HG03064 (cell line): ENCODE measurements around the gene IFITM2.
"Not testable (repeated sequence)": the region's sequence is repeated elsewhere in the genome, so short reads cannot be mapped to it uniquely, and the experiment has no call there.

ENCODE experiments used
- ATAC-seq: cut with Tn5 transposase; IDR thresholded peaks from one replicate; pipeline ENCODE4 v1.9.1; 2021; ENCODE audit warnings: low read depth; ENCODE audit not compliant: unreplicated experiment

IFITM2 gene

GRCh38 chr11:306645-307371 lies 808 bp upstream of the IFITM2 start:
- no peak for ATAC-seq

GRCh38 chr11:308740-309665 lies 1.4 kb downstream of the IFITM2 start:
- not testable (repeated sequence) for ATAC-seq

GRCh38 chr11:309979-310572 lies 2.5 kb downstream of the IFITM2 start:
- not testable (repeated sequence) for ATAC-seq

- not testable (repeated sequence) for ATAC-seq
These were observed 3.6 kb downstream of the IFITM2 start for GRCh38 chr11:311013-311748.

- no peak for ATAC-seq
These were observed 4.6 kb downstream of the IFITM2 start for GRCh38 chr11:312092-312816.

- ATAC-seq, result no peak
These were observed 5.7 kb downstream of the IFITM2 start for GRCh38 chr11:313304-313786.

- ATAC-seq, result no peak
These were observed 6.4 kb downstream of the IFITM2 start, which contains the start of gene IFITM1 for GRCh38 chr11:313787-314553. Gene IFITM1, plus strand, starts transcription at chr11:314040. Its CDS starts 131 bp downstream, at chr11:314171.

- not testable (repeated sequence) for ATAC-seq
These were observed 6.9 kb downstream of the IFITM2 start for GRCh38 chr11:314554-314875.

GRCh38 chr11:315051-315481 lies 7.5 kb downstream of the IFITM2 start:
- ATAC-seq, result no peak

GRCh38 chr11:315516-315994 lies 7.9 kb downstream of the IFITM2 start:
- no peak for ATAC-seq

- no peak for ATAC-seq
These were observed 8.6 kb downstream of the IFITM2 start for GRCh38 chr11:316031-316701.

GRCh38 chr11:316891-317301 lies 9.3 kb downstream of the IFITM2 start:
- no peak for ATAC-seq

GRCh38 chr11:317668-318404 lies 10.2 kb downstream of the IFITM2 start:
- ATAC-seq, result not testable (repeated sequence)

- ATAC-seq, result not testable (repeated sequence)
These were observed 10.9 kb downstream of the IFITM2 start for GRCh38 chr11:318405-319120.

GRCh38 chr11:319121-319887 lies 11.7 kb downstream of the IFITM2 start:
- not testable (repeated sequence) for ATAC-seq

GRCh38 chr11:319888-320273 lies 12.3 kb downstream of the IFITM2 start:
- not testable (repeated sequence) for ATAC-seq
